ENCODE data around the gene CPLX3.
A peak's percentile ranks its signal among the peaks of the same experiment; 100 is the strongest.

Gene CPLX3

GRCh38 chr15:74841891-74842373 is 15.5 kb downstream of the CPLX3 start:
- peak overlapping the region; percentile 81 for H3K4me3 ChIP-seq (ENCODE audit: low read depth, low read length)
- no peak for TF ChIP-seq MAX (IDR thresholded peaks at IDR 0.05; ENCODE audit: low read depth, low read length)
- TF ChIP-seq CTCF (IDR thresholded peaks at IDR 0.05; ENCODE audit: low read depth, low read length) = no peak
- no peak for TF ChIP-seq MYC (IDR thresholded peaks at IDR 0.05; ENCODE audit: low read depth, low read length)
- no peak for TF ChIP-seq POLR2A (IDR thresholded peaks at IDR 0.05; ENCODE audit: extremely low read depth, insufficient read length)
- DNase-seq (ENCODE audit: low read depth) = no peak

- peak; percentile 98 for TF ChIP-seq MYC (IDR thresholded peaks at IDR 0.05; ENCODE audit: low read depth, low read length)
- TF ChIP-seq POLR2A (IDR thresholded peaks at IDR 0.05; ENCODE audit: extremely low read depth, insufficient read length) = peak; percentile 83
- TF ChIP-seq CTCF (IDR thresholded peaks at IDR 0.05; ENCODE audit: low read depth, low read length) = peak; percentile 25
- peak; percentile 97 for TF ChIP-seq MAX (IDR thresholded peaks at IDR 0.05; ENCODE audit: low read depth, low read length)
- peak; percentile 96 for DNase-seq (ENCODE audit: low read depth)
- H3K4me3 ChIP-seq (ENCODE audit: low read depth, low read length) = peak within 1 kb of the TSS; percentile 81
Measured at GRCh38 chr15:74842581-74843444, 16.4 kb downstream of the CPLX3 start, which contains the start of gene ULK3. Gene ULK3 (minus strand): TSS chr15:74843156. CDS start chr15:74843105, 51 bp downstream.

DNA sequence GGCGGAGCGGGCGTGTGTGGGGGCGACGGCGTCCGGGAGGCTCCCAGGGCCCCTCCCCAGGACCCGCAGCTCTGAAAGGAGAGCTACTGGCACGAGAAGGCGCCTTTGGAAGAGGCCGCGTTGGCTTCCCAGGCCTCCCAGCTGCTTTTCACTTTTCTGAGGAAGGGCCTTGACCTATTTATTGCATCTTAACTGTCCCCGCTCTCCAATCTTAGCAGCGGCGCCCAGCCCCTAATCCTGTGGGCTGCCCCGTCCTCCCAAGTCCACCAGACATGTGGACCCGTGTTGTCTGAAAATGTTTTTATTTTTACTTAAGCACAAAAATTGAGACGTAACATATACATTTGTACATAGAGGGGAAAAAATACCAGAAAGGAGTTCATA is 17.0 kb downstream of the CPLX3 start:
- no peak for DNase-seq (ENCODE audit: low read depth)
- H3K4me3 ChIP-seq (ENCODE audit: low read depth, low read length) = peak overlapping the region; percentile 55
- TF ChIP-seq MAX (IDR thresholded peaks at IDR 0.05; ENCODE audit: low read depth, low read length) (no peak), CTCF (IDR thresholded peaks at IDR 0.05; ENCODE audit: low read depth, low read length) (no peak)

DNA sequence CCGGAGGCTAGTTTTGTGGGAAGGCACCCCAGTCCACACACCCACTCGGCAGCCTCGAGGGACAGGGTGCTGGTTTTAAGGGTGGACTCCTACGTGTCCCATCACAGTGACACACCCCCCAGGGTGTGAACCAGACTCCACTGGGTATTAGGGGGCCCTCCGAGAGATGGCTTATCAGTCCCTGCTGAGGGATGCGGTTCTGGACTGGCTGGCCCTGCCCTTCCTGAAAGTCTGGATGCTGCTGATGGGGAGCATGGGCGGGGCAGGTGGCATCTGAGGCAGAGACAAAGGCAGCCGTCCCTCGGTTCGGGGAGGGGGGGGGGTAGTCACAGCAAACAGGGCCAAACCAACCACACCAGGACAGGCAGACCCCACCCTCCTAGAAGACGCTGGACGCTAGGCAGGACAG is 17.5 kb downstream of the CPLX3 start:
- peak; percentile 33 for DNase-seq (ENCODE audit: low read depth)
- TF ChIP-seq POLR2A (IDR thresholded peaks at IDR 0.05; ENCODE audit: extremely low read depth, insufficient read length) = no peak
- no peak for TF ChIP-seq MYC (IDR thresholded peaks at IDR 0.05; ENCODE audit: low read depth, low read length)
- TF ChIP-seq CTCF (IDR thresholded peaks at IDR 0.05; ENCODE audit: low read depth, low read length) = no peak
- TF ChIP-seq MAX (IDR thresholded peaks at IDR 0.05; ENCODE audit: low read depth, low read length) = no peak
- peak overlapping the region; percentile 55 for H3K4me3 ChIP-seq (ENCODE audit: low read depth, low read length)

DNA sequence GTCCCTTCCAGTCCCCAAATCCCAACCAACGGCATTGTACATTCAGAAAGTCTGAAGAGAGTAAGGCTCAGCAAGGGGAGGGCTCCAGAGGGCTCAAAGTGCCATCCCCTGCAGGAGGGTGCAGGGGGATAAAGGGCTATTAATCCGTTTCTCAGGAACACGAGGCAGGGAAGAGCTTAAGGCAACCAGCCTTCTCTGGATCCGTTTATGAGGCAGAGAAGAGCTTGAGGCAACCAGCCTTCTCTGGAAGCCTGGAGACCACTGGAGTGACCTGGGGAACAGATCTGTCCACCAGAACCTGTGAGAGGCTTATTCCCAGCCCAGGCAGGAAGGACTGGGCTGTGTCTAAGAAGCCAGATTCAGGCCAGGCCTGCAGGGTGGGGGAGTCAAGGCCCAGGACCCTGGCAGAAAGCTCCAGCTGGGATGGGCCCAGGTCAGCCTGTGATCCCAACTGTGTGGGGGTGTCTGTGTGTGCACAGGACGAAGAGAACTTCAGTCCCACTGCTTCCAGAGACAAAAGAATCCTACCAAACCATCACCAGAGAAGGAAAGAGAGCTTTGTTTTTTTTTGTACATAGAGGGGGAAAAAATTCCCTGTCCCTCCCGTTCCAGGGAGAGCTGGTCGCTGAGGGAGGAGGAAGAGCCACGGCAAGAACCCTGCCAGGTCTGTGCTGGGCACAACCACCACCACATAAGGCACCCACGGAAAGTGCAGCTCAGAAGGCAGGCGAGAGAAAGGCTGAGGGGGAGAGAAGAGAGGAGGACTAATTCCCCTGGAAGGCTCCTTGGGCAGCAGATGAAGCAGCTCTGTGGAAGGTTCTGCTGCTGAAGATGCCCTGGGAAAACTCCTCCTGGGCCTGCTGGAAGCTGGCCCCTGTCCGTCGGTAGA is 18.1 kb downstream of the CPLX3 start:
- H3K4me3 ChIP-seq (ENCODE audit: low read depth, low read length) = no peak overlapping the region
- no peak for TF ChIP-seq MAX (IDR thresholded peaks at IDR 0.05; ENCODE audit: low read depth, low read length)
- TF ChIP-seq MYC (IDR thresholded peaks at IDR 0.05; ENCODE audit: low read depth, low read length) = no peak
- no peak for TF ChIP-seq POLR2A (IDR thresholded peaks at IDR 0.05; ENCODE audit: extremely low read depth, insufficient read length)
- no peak for TF ChIP-seq CTCF (IDR thresholded peaks at IDR 0.05; ENCODE audit: low read depth, low read length)

More for the DNA sequence above, 18.1 kb downstream of the CPLX3 start:
- DNase-seq (ENCODE audit: low read depth) = no peak

All from NB4 (cell line).